Spleen (tissue), 11 donors: ENCODE measurements around the gene TCF12. TPM values are rescaled to one million over a fixed set of nuclear protein-coding genes. Genes with fewer than 3 reads are reported as not detected.

ENCODE experiments used
- DNase-seq: peaks from one replicate; pipeline ENCODE4 v3.0.0-alpha.2; 2020
- H3K27ac ChIP-seq, 8 donors: fragments of 200-600 bp; sonication (generic) in 7 of 8; 1 replicate in 4 of 8; 2 replicates in 4 of 8; pipeline versions ENCODE4 v1.5.0 to v1.8.0; 2016 to 2021; ENCODE audit warnings: inconsistent platforms in 4 of 8, mild to moderate bottlenecking in 4 of 8, moderate library complexity in 1 of 8
- H3K27me3 ChIP-seq, 7 donors: fragments of 200-600 bp; sonication (generic) in 6 of 7; replicated peaks in 1 of 7; 1 replicate in 4 of 7; 2 replicates in 3 of 7; pipeline versions ENCODE4 v1.5.0 to v1.8.0; 2016 to 2021; ENCODE audit warnings: inconsistent platforms in 3 of 7, mild to moderate bottlenecking in 1 of 7
- H3K36me3 ChIP-seq, 6 donors: fragments of 200-600 bp; sonication (generic) in 5 of 6; 1 replicate in 4 of 6; 2 replicates in 2 of 6; pipeline versions ENCODE4 v1.5.0 to v1.8.0; 2016 to 2021; ENCODE audit warnings: inconsistent platforms in 2 of 6
- H3K4me1 ChIP-seq, 6 donors: fragments of 200-600 bp; sonication (generic) in 5 of 6; 1 replicate in 3 of 6; 2 replicates in 3 of 6; pipeline versions ENCODE4 v1.5.0 to v1.8.0; 2016 to 2021; ENCODE audit warnings: inconsistent platforms in 3 of 6
- H3K4me3 ChIP-seq, 8 donors: fragments of 200-600 bp; sonication (generic) in 7 of 8; 1 replicate in 4 of 8; 2 replicates in 4 of 8; pipeline versions ENCODE4 v1.5.0 to v1.8.0; 2016 to 2021; ENCODE audit warnings: inconsistent platforms in 4 of 8, mild to moderate bottlenecking in 4 of 8, moderate library complexity in 2 of 8
- H3K9me3 ChIP-seq, 8 donors: fragments of 200-600 bp; sonication (generic) in 7 of 8; 1 replicate in 4 of 8; 2 replicates in 4 of 8; pipeline versions ENCODE4 v1.5.0 to v1.8.0; 2016 to 2021; ENCODE audit warnings: inconsistent platforms in 4 of 8
- CTCF ChIP-seq, 11 experiments: fragments of 200-600 bp in 7 of 11; fragments of 450-650 bp in 4 of 11; sonication (generic) in 4 of 11; IDR thresholded peaks in 8 of 11; conservative IDR thresholded peaks in 3 of 11; 1 replicate in 7 of 11; 2 replicates in 4 of 11; pipeline versions ENCODE4 v1.4.0 to v1.8.0; 2016 to 2021; ENCODE audit warnings: antibody characterized with exemption in 11 of 11, inconsistent platforms in 4 of 11, mild to moderate bottlenecking in 1 of 11
- POLR2A ChIP-seq, 3 donors: fragments of 450-650 bp; IDR thresholded peaks; one replicate each; pipeline ENCODE4 v1.5.1; 2017; ENCODE audit warnings: antibody characterized with exemption in 3 of 3, mild to moderate bottlenecking in 1 of 3
- POLR2AphosphoS5 ChIP-seq, 3 donors: sonication (generic); formaldehyde crosslinking; IDR thresholded peaks; one replicate each; pipeline ENCODE4 v1.5.1; 2017; ENCODE audit warnings: antibody characterized with exemption in 3 of 3
- WGBS, 5 donors: extraction: QIAGEN DNeasy Blood & Tissue Kit in 3 of 5; methylation state at CpG; one replicate each; pipeline versions ENCODE4 v1.1.5 to v1.1.7; 2013 to 2018; 5-methylcytosine and 5-hydroxymethylcytosine counted together
- intact Hi-C: fragments of 100-400 bp; cut with DNase I; formaldehyde crosslinking; loops from one replicate; pipeline ENCODE4 v1.15.0; 2023; ENCODE audit warnings: low total_unique reads
- polyA plus RNA-seq, 3 donors: library from polyadenylated mRNA; stranded (reverse); fragments of 200-250 nt; gene quantifications; one replicate each; pipeline ENCODE4 v1.2.1, GENCODE V29; 2013
- total RNA-seq, 7 donors: library from RNA; depleted of rRNA in 3 of 7; stranded (reverse); fragments of >200 nt in 3 of 7; fragmentation: NEBNext Ultra II Directional in 4 of 7; extraction: Animal tissue kit (Norgen Biotek cat#: 25700) in 4 of 7; gene quantifications; one replicate each; pipeline versions ENCODE4 v1.1.0 to v1.2.1, GENCODE V29; 2016 to 2021
- donor health status: healthy with polysubstance abuse.
- donor health status: DM: no; HTN: no; CAD: no; lungs with moderate emphysema.
- donor health status: DM: no; HTN: no; CAD: no.
- donor health status: Bipolar disorder and iron deficiency.
- donor health status: healthy.
- donor health status: DM: no; HTN: no; CAD: no.
- donor health status: DM: yes; HTN: yes; CAD: no.

TCF12 gene
- total and polyA plus RNA-seq, 10 donors: 8.3 to 139 (median 111) TPM

DNA sequence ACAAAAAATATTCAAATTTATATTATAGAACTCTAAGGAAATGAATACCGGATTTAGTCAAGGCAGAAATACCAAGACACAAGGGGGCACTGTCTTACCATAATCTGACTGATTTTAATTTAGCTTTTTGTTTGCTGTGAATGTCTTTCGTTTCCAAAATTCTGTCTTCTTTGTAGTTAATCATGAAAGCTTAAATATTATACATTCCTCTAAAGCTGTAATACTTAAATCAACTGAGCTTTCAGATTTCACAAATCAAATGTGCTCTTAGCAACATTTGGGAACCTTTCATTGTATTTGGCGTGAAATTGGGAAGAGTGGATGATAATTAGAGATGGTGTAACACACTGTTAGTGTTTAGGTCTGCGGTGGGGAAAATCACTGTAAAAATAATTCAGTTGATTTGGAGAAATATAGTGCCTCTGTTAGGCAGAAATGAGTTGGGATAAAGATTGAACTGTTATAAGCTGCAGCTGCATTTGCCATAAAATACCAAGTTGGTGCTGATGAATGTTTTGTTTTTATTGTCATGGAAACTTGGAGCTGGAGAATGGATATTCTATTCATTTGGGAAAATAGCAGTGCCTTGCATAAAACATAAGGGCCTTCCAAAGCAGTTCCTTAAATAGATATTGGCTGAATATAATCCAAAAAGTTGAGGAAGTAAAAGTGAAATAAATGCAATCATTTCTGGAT lies 228.2 kb downstream of the TCF12 start:
- no peak overlapping the region for H3K27ac ChIP-seq
- no peak for DNase-seq

GRCh38 chr15:57147621-57148020 lies 229.2 kb downstream of the TCF12 start:
- peaks cover 0 to 49% (median 25%) of the 10 kb centered on the region in 6 donors for H3K4me1 ChIP-seq
- no peak overlapping the region for H3K4me3 ChIP-seq
- 86 to 100% (median 94%) methylated on average over 1 of the region's 1 CpG for WGBS, 5 donors
- no peak overlapping the region for H3K27ac ChIP-seq
- no peak for TF ChIP-seq CTCF (IDR thresholded peaks at IDR 0.05 in 8 of 11, conservative IDR thresholded peaks at IDR 0.05 in 3 of 11)
- no peak for TF ChIP-seq POLR2AphosphoS5 (IDR thresholded peaks at IDR 0.05)
- no peak for TF ChIP-seq POLR2A (IDR thresholded peaks at IDR 0.05)
- peaks cover 0 to 19% (median 16%) of the 10 kb centered on the region in 8 donors for H3K9me3 ChIP-seq
- intact Hi-C loops: loop anchor here (5.0 to 10.0 kb wide), 3 partner anchors 155 to 323 kb away; no protein-coding TSS in a partner anchor
- no peaks in the 10 kb centered on the region for H3K27me3 ChIP-seq
- DNase-seq: no peak
- H3K36me3 ChIP-seq: peaks cover 0 to 20% (median 7%) of the 10 kb centered on the region in 6 donors

More for the DNA sequence above, 228.2 kb downstream of the TCF12 start:
- peak overlapping the region in 1 of 8 donors; percentile 27 for H3K4me3 ChIP-seq
- peak; percentile 30 to 68 (median 61) for TF ChIP-seq CTCF (IDR thresholded peaks at IDR 0.05 in 8 of 11, conservative IDR thresholded peaks at IDR 0.05 in 3 of 11)
- TF ChIP-seq POLR2AphosphoS5 (IDR thresholded peaks at IDR 0.05): no peak
- H3K4me1 ChIP-seq: peaks cover 0 to 44% (median 25%) of the 10 kb centered on the region in 6 donors
- H3K9me3 ChIP-seq: peaks cover 0 to 9% (median 6%) of the 10 kb centered on the region in 8 donors
- 23 to 37% (median 30%) methylated on average over 4 of the region's 4 CpGs for WGBS, 5 donors
- intact Hi-C loops: loop anchor here (5.0 to 10.0 kb wide), 3 partner anchors 156 to 322 kb away; no protein-coding TSS in a partner anchor
- peaks cover 0 to 14% (median 4%) of the 10 kb centered on the region in 6 donors for H3K36me3 ChIP-seq
- H3K27me3 ChIP-seq: no peaks in the 10 kb centered on the region

GRCh38 chr15:57148262-57148661 lies 229.8 kb downstream of the TCF12 start:
- H3K4me3 ChIP-seq: no peak overlapping the region
- intact Hi-C loops: loop anchor here (5.0 to 10.0 kb wide), 3 partner anchors 154 to 323 kb away; no protein-coding TSS in a partner anchor
- peaks cover 0 to 20% (median 7%) of the 10 kb centered on the region in 6 donors for H3K36me3 ChIP-seq
- H3K27me3 ChIP-seq: no peaks in the 10 kb centered on the region
- TF ChIP-seq CTCF (IDR thresholded peaks at IDR 0.05 in 8 of 11, conservative IDR thresholded peaks at IDR 0.05 in 3 of 11): no peak
- no peak for TF ChIP-seq POLR2A (IDR thresholded peaks at IDR 0.05)
- no peak for TF ChIP-seq POLR2AphosphoS5 (IDR thresholded peaks at IDR 0.05)
- peaks cover 2 to 55% (median 25%) of the 10 kb centered on the region in 6 donors for H3K4me1 ChIP-seq
- H3K9me3 ChIP-seq: peaks cover 0 to 21% (median 17%) of the 10 kb centered on the region in 8 donors
- DNase-seq: no peak
- H3K27ac ChIP-seq: no peak overlapping the region

GRCh38 chr15:57149196-57149595 lies 230.8 kb downstream of the TCF12 start:
- intact Hi-C loops: loop anchor here (5.0 to 10.0 kb wide), 3 partner anchors 153 to 324 kb away; no protein-coding TSS in a partner anchor
- no peak for DNase-seq
- Histone ChIP-seq H3K36me3 (peaks cover 0 to 20% (median 7%) of the 10 kb centered on the region in 6 donors), H3K4me3 (no peak overlapping the region), H3K27me3 (no peaks in the 10 kb centered on the region), H3K27ac (no peak overlapping the region), H3K9me3 (peaks cover 0 to 21% (median 17%) of the 10 kb centered on the region in 8 donors), H3K4me1 (peaks cover 3 to 64% (median 24%) of the 10 kb centered on the region in 6 donors)
- no peak for TF ChIP-seq POLR2AphosphoS5 (IDR thresholded peaks at IDR 0.05)
- no peak for TF ChIP-seq CTCF (IDR thresholded peaks at IDR 0.05 in 8 of 11, conservative IDR thresholded peaks at IDR 0.05 in 3 of 11)
- TF ChIP-seq POLR2A (IDR thresholded peaks at IDR 0.05): no peak
